ENCODE data around the gene AHNAK2. TPM values are rescaled to one million over a fixed set of nuclear protein-coding genes. Genes with fewer than 3 reads are reported as not detected.

The AHNAK2 gene
- total and polyA plus RNA-seq, 9 of the 15 experiments (the other 6 are each of a cell fraction or from before 2014, with no cell fraction given): 0.04 to 0.09 (median 0.04) TPM; not detected in 6

GRCh38 chr14:104927901-104928300 lies 50.3 kb downstream of the AHNAK2 start:
- Histone ChIP-seq H4K20me1 (replicated peaks; ENCODE audit: control insufficient read depth, insufficient read depth, low read length) (no peaks in the 10 kb centered on the region), H3K9me3 (replicated peaks; ENCODE audit: control insufficient read depth, insufficient read depth, low read depth, low read length) (0 out of 2 replicates have a peak, but pooled peaks cover 2% of the 10 kb centered on the region), H3K36me3 (ENCODE audit: control insufficient read depth, insufficient read depth, low read length) (no peaks in the 10 kb centered on the region), H3K79me2 (ENCODE audit: control insufficient read depth, insufficient read depth, low read length) (no peaks in the 10 kb centered on the region), H3K9ac (ENCODE audit: insufficient read depth in 1 of 2, low read depth in 2 of 2, low read length in 2 of 2) (no peak overlapping the region; a peak in 1 of 4 replicates), H2AFZ (ENCODE audit: low read depth, low read length) (no peak overlapping the region), H3K4me1 (replicated peaks in 1 of 2; ENCODE audit: control insufficient read depth in 2 of 2, insufficient read depth in 2 of 2, low read length in 2 of 2) (peaks cover 0 to 58% of the 10 kb centered on the region in 2 experiments; a peak in 2 of 5 replicates), H3K4me2 (ENCODE audit: insufficient read depth, low read length) (no peak overlapping the region), H3K4me3 (no peak overlapping the region), H3K27ac (ENCODE audit: extremely low read depth, low read depth, low read length) (no peak overlapping the region), H3K27me3 (ENCODE audit: control insufficient read depth in 2 of 2, insufficient read depth in 2 of 2, low read length in 2 of 2) (peaks cover 0 to 11% of the 10 kb centered on the region in 2 experiments; a peak in 2 of 5 replicates), H3K9me1 (ENCODE audit: control insufficient read depth, insufficient read depth, low read length) (no peaks in the 10 kb centered on the region)
- POLR2A ChIA-PET: interaction anchor here (0.7 kb wide), 1 partner anchor 11 kb away, joined by 3 read pairs; no protein-coding TSS in a partner anchor
- intact Hi-C loops (cut with micrococcal nuclease): no loop called here
- ATAC-seq (peak; percentile 39; the same call in 2 of the 3 replicates), DNase-seq (ENCODE audit: extremely low read depth in 1 of 4, low spot score in 3 of 4) (peak in 2 of 4 experiments; percentile 6 to 13), FAIRE-seq (no peak)
- BruUV-seq (replicated peaks): no TSS peak
- CTCF ChIA-PET (ENCODE audit: low intra/inter-chr PET ratio): no interaction called here
- TF ChIP-seq GABPB1 (CRISPR knock-in tag; IDR thresholded peaks at IDR 0.05) (no peak), ZKSCAN1 (IDR thresholded peaks at IDR 0.05; ENCODE audit: low read depth, low read length) (no peak), EZH2 (IDR thresholded peaks at IDR 0.05; ENCODE audit: borderline replicate concordance, low read depth, low read length) (no peak), CSDE1 (IDR thresholded peaks at IDR 0.05) (no peak), GABPB2 (CRISPR knock-in tag; conservative IDR thresholded peaks at IDR 0.05) (no peak), ZNF512 (tag; IDR thresholded peaks at IDR 0.05) (no peak), GTF2B (IDR thresholded peaks at IDR 0.05; ENCODE audit: extremely low read depth, insufficient read length) (no peak)
- in situ Hi-C loops (cut with MboI): no loop called here
- 0% methylated on average over 3 of the region's 8 CpGs for WGBS (ENCODE audit: insufficient coverage, low coverage, missing lambda C conversion rate)

Measured in K562 (cell line).